HCT116 (cell line): ENCODE data around the gene ROR2. TPM values are rescaled to one million over a fixed set of nuclear protein-coding genes. Genes with fewer than 3 reads are reported as not detected.

Experiments
- ATAC-seq: fragments of 200-7000 bp; cut with Tn5 transposase; 2 replicates; pipeline ENCODE4 v1.9.1; 2020; ENCODE audit warnings: mild to moderate bottlenecking, moderate library complexity
- BruUV-seq: library from RNA; stranded (reverse); fragments of 400-500 nt; replicated peaks from 2 replicates; lab custom pipeline; 2021; lab: Mats Ljungman, UMichigan
- CTCF ChIA-PET: fragments of 300-600 bp; sonication (Branson Sonifier 250); formaldehyde crosslinking; loops from one replicate; lab custom pipeline; 2021; ENCODE audit warnings: antibody characterized with exemption; lab: Charles Lee
- POLR2A ChIA-PET: fragments of 300-600, 350-600 bp; sonication (Branson Sonifier 250); formaldehyde crosslinking; loops from one replicate; lab custom pipeline; 2021; ENCODE audit warnings: antibody characterized with exemption; lab: Charles Lee
- RAD21 ChIA-PET, 2 experiments: fragments of 300-600 bp; sonication (Branson Sonifier 250); formaldehyde crosslinking; loops; one replicate each; lab custom pipeline; 2023; ENCODE audit warnings: low total read pairs in 2 of 2; ENCODE audit not compliant: uncharacterized antibody in 2 of 2, unreplicated experiment in 2 of 2, low non-redundant PET in 1 of 2; lab: Charles Lee
- DNase-seq: peaks from one replicate; pipeline ENCODE4 v3.0.0-alpha.2; 2010; ENCODE audit warnings: low read depth, low spot score
- H2AFZ ChIP-seq: fragments of 200-600 bp; shearing (Covaris generic), sonication (generic); 2 replicates; pipeline ENCODE4 v1.6.1; 2017; ENCODE audit warnings: low read depth, mixed run types, mixed read lengths, antibody characterized with exemption, low read length; ENCODE audit not compliant: poor library complexity, severe bottlenecking
- H3K27ac ChIP-seq: 2 replicates; pipeline ENCODE4 v1.5.1; 2012; ENCODE audit warnings: low read depth, low read length
- H3K27me3 ChIP-seq: fragments of 200-600 bp; sonication (generic); 2 replicates; pipeline ENCODE4 v1.6.1; 2016; ENCODE audit warnings: mixed run types, low read length, mixed read lengths; ENCODE audit not compliant: insufficient read depth
- H3K36me3 ChIP-seq, 2 experiments: fragments of 200-500 bp in 1 of 2; fragments of 200-600 bp in 1 of 2; sonication (Bioruptor generic) in 1 of 2; sonication (generic) in 1 of 2; 2 replicates each; pipeline versions ENCODE4 v1.5.1 to v1.6.1; 2014 to 2016; ENCODE audit warnings: low read length in 2 of 2, inconsistent platforms in 1 of 2, mixed read lengths in 1 of 2, mixed run types in 1 of 2; ENCODE audit not compliant: insufficient read depth in 2 of 2, control insufficient read depth in 1 of 2
- H3K4me1 ChIP-seq, 2 experiments: fragments of 200-600 bp in 1 of 2; sonication (generic) in 1 of 2; 2 replicates each; pipeline versions ENCODE4 v1.5.1 to v1.6.1; 2012 to 2017; ENCODE audit warnings: low read length in 2 of 2, inconsistent platforms in 1 of 2, mild to moderate bottlenecking in 1 of 2, mixed read lengths in 1 of 2, mixed run types in 1 of 2, moderate library complexity in 1 of 2; ENCODE audit not compliant: insufficient read depth in 2 of 2, control insufficient read depth in 1 of 2
- H3K4me2 ChIP-seq: fragments of 200-600 bp; sonication (generic); 2 replicates; pipeline ENCODE4 v1.6.1; 2017; ENCODE audit warnings: mixed run types, low read length, mixed read lengths
- H3K4me3 ChIP-seq, 2 experiments: fragments of 200-600 bp in 1 of 2; sonication (generic) in 1 of 2; replicated peaks in 1 of 2; 2 replicates each; pipeline ENCODE4 v1.5.1; 2011 to 2016; ENCODE audit warnings: low read length in 2 of 2, control low read depth in 1 of 2, low read depth in 1 of 2, mild to moderate bottlenecking in 1 of 2, mixed read lengths in 1 of 2, mixed run types in 1 of 2
- H3K79me2 ChIP-seq: fragments of 200-600 bp; sonication (generic); 2 replicates; pipeline ENCODE4 v1.6.1; 2017; ENCODE audit warnings: mild to moderate bottlenecking, mixed run types, low read length, moderate library complexity, mixed read lengths; ENCODE audit not compliant: insufficient read depth
- H3K9ac ChIP-seq: fragments of 200-600 bp; sonication (generic); 2 replicates; pipeline ENCODE4 v1.6.1; 2016; ENCODE audit warnings: low read length, mixed read lengths
- H3K9me2 ChIP-seq: fragments of 200-600 bp; sonication (generic), shearing (Covaris generic); 2 replicates; pipeline ENCODE4 v1.6.1; 2017; ENCODE audit warnings: mixed run types, mild to moderate bottlenecking, moderate library complexity; ENCODE audit not compliant: insufficient read depth
- H3K9me3 ChIP-seq, 2 experiments: fragments of 200-500 bp in 1 of 2; fragments of 200-600 bp in 1 of 2; sonication (Bioruptor generic) in 1 of 2; sonication (generic) in 1 of 2; 2 replicates each; pipeline ENCODE4 v1.6.1; 2014 to 2017; ENCODE audit warnings: low read length in 2 of 2, mixed read lengths in 2 of 2, inconsistent platforms in 1 of 2, low read depth in 1 of 2, mild to moderate bottlenecking in 1 of 2, mixed run types in 1 of 2, moderate library complexity in 1 of 2; ENCODE audit not compliant: control insufficient read depth in 1 of 2, insufficient read depth in 1 of 2
- H4K20me1 ChIP-seq: fragments of 200-600 bp; sonication (generic), shearing (Covaris generic); 2 replicates; pipeline ENCODE4 v1.6.1; 2017; ENCODE audit warnings: mixed run types, mild to moderate bottlenecking, moderate library complexity; ENCODE audit not compliant: insufficient read depth
- CBX3 ChIP-seq: IDR thresholded peaks from 2 replicates; pipeline ENCODE4 v1.6.1; 2012; ENCODE audit warnings: low read depth
- CEBPB ChIP-seq: IDR thresholded peaks from 2 replicates; pipeline ENCODE4 v1.6.1; 2012; ENCODE audit warnings: low read depth
- EGR1 ChIP-seq: IDR thresholded peaks from 2 replicates; pipeline ENCODE4 v1.6.1; 2012; ENCODE audit warnings: low read depth
- EZH2 ChIP-seq: fragments of 200-600 bp; sonication (generic); IDR thresholded peaks from 2 replicates; pipeline ENCODE4 v1.6.1; 2017; ENCODE audit warnings: antibody characterized with exemption, mixed run types
- EZH2phosphoT487 ChIP-seq: fragments of 200-600 bp; IDR thresholded peaks from 2 replicates; pipeline ENCODE4 v1.6.1; 2018; ENCODE audit warnings: antibody characterized with exemption, borderline replicate concordance
- FOSL1 ChIP-seq: IDR thresholded peaks from 2 replicates; pipeline ENCODE4 v1.6.1; 2012; ENCODE audit warnings: low read depth
- POLR2A ChIP-seq: IDR thresholded peaks from 2 replicates; pipeline ENCODE4 v1.7.0; 2011; ENCODE audit warnings: borderline replicate concordance; ENCODE audit not compliant: insufficient read depth, insufficient read length; ENCODE audit errors: extremely low read depth
- RAD21 ChIP-seq: IDR thresholded peaks from 2 replicates; pipeline ENCODE4 v1.6.1; 2012; ENCODE audit warnings: low read depth, mild to moderate bottlenecking
- SP1 ChIP-seq: IDR thresholded peaks from 2 replicates; pipeline ENCODE4 v1.6.1; 2012; ENCODE audit warnings: low read depth
- SRF ChIP-seq: IDR thresholded peaks from 2 replicates; pipeline ENCODE4 v1.6.1; 2012; ENCODE audit warnings: low read depth
- TCF7L2 ChIP-seq: IDR thresholded peaks from 2 replicates; pipeline ENCODE4 v1.7.0; 2011; ENCODE audit warnings: borderline replicate concordance, inconsistent platforms; ENCODE audit not compliant: insufficient read depth, insufficient read length; ENCODE audit errors: extremely low read depth
- YY1 ChIP-seq: IDR thresholded peaks from 2 replicates; pipeline ENCODE4 v1.6.1; 2011; ENCODE audit warnings: low read length, low read depth, moderate library complexity, mild to moderate bottlenecking; ENCODE audit not compliant: insufficient replicate concordance; ENCODE audit errors: extremely low read depth
- ZFX ChIP-seq: fragments of 450-650 bp; IDR thresholded peaks from 2 replicates; pipeline ENCODE4 v1.6.1; 2017
- ZNF274 ChIP-seq: fragments of 200-500 bp; sonication (Bioruptor generic); IDR thresholded peaks from 2 replicates; pipeline ENCODE4 v1.6.1; 2014; ENCODE audit warnings: mild to moderate bottlenecking, low read depth, low read length, inconsistent platforms
- intact Hi-C: fragments of 100-400 bp; cut with micrococcal nuclease; formaldehyde crosslinking; loops from 2 replicates; pipeline ENCODE4 v1.10.0; 2022
- total RNA-seq: library from RNA; stranded (reverse); gene quantifications from one replicate; pipeline ENCODE4 v1.2.1, GENCODE V29; 2021; ENCODE audit not compliant: unreplicated experiment
- TF ChIP-seq, protein P1 (sequence below): IDR thresholded peaks from 2 replicates; pipeline ENCODE4 v1.6.1; 2012
- TF ChIP-seq, protein P2 (sequence below): IDR thresholded peaks from 2 replicates; pipeline ENCODE4 v1.6.1; 2011; ENCODE audit warnings: mild to moderate bottlenecking, low read length, moderate library complexity; ENCODE audit not compliant: insufficient replicate concordance; ENCODE audit errors: extremely low read depth
- TF ChIP-seq, protein P3 (sequence below): IDR thresholded peaks from 2 replicates; pipeline ENCODE4 v1.6.1; 2012; ENCODE audit warnings: low read depth

Gene ROR2
- total RNA-seq, 1 experiment from 2014 or later: 15.7 TPM

DNA sequence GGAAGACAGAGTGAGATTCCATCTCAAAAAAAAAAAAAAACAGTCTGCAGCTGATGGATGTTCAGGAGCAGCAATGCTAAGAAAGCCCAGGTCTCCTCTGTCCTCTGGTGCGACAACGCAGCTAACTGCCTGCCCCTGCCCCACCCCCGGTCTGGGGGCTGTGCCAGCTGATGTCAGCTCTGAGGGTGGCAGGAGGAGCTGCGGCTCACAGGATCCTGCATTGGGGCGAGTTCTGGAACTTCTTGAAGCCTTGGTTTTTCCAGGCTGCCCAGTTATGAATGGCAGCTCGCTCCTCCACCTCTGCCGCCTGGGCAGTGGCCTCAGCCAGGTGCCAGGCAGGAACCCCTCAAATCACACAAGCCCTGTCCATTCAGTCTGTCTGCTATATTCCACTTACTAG, 113.5 kb downstream of the ROR2 start:
- no peak for ATAC-seq
- no peaks in the 10 kb centered on the region for H3K9me2 ChIP-seq
- H3K9ac ChIP-seq: no peak overlapping the region
- ChIA-PET POLR2A (no interaction called here), RAD21 (no interaction called here), CTCF (no interaction called here)
- peaks cover 3% of the 10 kb centered on the region; the same call in 1 of the 2 replicates for H4K20me1 ChIP-seq
- no peaks in the 10 kb centered on the region for H3K9me3 ChIP-seq
- peaks cover 2% of the 10 kb centered on the region; the same call in 1 of the 2 replicates for H3K79me2 ChIP-seq
- H2AFZ ChIP-seq: no peak overlapping the region
- H3K4me2 ChIP-seq: no peak overlapping the region
- TF ChIP-seq ZFX (no peak), EZH2 (no peak)
- TF ChIP-seq, all 23 proteins: peak for 0
- intact Hi-C loops: no loop called here
- Histone ChIP-seq H3K27ac (no peak overlapping the region), H3K27me3 (no peaks in the 10 kb centered on the region), H3K36me3 (no peaks in the 10 kb centered on the region), H3K4me3 (no peak overlapping the region), H3K4me1 (peaks cover 18 to 19% of the 10 kb centered on the region in 2 experiments)
- DNase-seq: no peak
- BruUV-seq: no TSS peak

DNA sequence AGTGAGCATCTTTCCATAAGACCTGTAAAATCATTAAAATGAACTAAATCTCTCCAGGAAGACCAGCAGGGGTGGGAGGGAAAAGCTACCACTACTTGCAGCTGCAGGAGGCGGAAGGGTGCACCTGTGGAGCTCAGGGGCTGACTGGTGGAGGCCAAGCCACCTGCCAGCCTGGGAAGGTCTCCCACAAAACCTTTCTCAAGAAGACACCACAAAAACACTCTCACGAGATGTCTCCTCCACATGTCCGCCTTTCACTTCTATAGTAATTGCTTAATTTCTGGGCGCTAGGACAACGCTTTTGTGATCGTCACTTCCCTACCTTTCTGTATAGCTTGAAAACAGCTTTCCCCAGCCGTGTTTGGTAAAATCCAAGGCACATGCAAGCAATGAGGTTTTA, 114.4 kb downstream of the ROR2 start:
- H4K20me1 ChIP-seq: peaks cover 3% of the 10 kb centered on the region; the same call in 1 of the 2 replicates
- no peaks in the 10 kb centered on the region for H3K36me3 ChIP-seq
- H2AFZ ChIP-seq: no peak overlapping the region
- H3K9me3 ChIP-seq: no peaks in the 10 kb centered on the region
- BruUV-seq: no TSS peak
- intact Hi-C loops: no loop called here
- H3K27me3 ChIP-seq: no peaks in the 10 kb centered on the region
- H3K4me2 ChIP-seq: no peak overlapping the region
- ChIA-PET RAD21 (no interaction called here), POLR2A (no interaction called here), CTCF (no interaction called here)
- H3K9me2 ChIP-seq: no peaks in the 10 kb centered on the region
- no peak overlapping the region for H3K27ac ChIP-seq
- peaks cover 2% of the 10 kb centered on the region; the same call in 1 of the 2 replicates for H3K79me2 ChIP-seq
- H3K4me3 ChIP-seq: no peak overlapping the region
- DNase-seq (no peak), ATAC-seq (no peak)
- H3K9ac ChIP-seq: no peak overlapping the region
- H3K4me1 ChIP-seq: peaks cover 18 to 19% of the 10 kb centered on the region in 2 experiments
- TF ChIP-seq SRF: no peak
- TF ChIP-seq, protein P1, sequence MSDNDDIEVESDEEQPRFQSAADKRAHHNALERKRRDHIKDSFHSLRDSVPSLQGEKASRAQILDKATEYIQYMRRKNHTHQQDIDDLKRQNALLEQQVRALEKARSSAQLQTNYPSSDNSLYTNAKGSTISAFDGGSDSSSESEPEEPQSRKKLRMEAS: no peak
- TF ChIP-seq FOSL1: no peak
- TF ChIP-seq TCF7L2: no peak
- no peak for TF ChIP-seq POLR2A
- no peak for TF ChIP-seq YY1
- no peak for TF ChIP-seq SP1
- TF ChIP-seq, protein P2, sequence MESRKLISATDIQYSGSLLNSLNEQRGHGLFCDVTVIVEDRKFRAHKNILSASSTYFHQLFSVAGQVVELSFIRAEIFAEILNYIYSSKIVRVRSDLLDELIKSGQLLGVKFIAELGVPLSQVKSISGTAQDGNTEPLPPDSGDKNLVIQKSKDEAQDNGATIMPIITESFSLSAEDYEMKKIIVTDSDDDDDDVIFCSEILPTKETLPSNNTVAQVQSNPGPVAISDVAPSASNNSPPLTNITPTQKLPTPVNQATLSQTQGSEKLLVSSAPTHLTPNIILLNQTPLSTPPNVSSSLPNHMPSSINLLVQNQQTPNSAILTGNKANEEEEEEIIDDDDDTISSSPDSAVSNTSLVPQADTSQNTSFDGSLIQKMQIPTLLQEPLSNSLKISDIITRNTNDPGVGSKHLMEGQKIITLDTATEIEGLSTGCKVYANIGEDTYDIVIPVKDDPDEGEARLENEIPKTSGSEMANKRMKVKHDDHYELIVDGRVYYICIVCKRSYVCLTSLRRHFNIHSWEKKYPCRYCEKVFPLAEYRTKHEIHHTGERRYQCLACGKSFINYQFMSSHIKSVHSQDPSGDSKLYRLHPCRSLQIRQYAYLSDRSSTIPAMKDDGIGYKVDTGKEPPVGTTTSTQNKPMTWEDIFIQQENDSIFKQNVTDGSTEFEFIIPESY: no peak
- no peak for TF ChIP-seq EZH2phosphoT487
- no peak for TF ChIP-seq CEBPB
- no peak for TF ChIP-seq EGR1
- TF ChIP-seq RAD21: no peak
- no peak for TF ChIP-seq ZFX
- TF ChIP-seq, protein P3, sequence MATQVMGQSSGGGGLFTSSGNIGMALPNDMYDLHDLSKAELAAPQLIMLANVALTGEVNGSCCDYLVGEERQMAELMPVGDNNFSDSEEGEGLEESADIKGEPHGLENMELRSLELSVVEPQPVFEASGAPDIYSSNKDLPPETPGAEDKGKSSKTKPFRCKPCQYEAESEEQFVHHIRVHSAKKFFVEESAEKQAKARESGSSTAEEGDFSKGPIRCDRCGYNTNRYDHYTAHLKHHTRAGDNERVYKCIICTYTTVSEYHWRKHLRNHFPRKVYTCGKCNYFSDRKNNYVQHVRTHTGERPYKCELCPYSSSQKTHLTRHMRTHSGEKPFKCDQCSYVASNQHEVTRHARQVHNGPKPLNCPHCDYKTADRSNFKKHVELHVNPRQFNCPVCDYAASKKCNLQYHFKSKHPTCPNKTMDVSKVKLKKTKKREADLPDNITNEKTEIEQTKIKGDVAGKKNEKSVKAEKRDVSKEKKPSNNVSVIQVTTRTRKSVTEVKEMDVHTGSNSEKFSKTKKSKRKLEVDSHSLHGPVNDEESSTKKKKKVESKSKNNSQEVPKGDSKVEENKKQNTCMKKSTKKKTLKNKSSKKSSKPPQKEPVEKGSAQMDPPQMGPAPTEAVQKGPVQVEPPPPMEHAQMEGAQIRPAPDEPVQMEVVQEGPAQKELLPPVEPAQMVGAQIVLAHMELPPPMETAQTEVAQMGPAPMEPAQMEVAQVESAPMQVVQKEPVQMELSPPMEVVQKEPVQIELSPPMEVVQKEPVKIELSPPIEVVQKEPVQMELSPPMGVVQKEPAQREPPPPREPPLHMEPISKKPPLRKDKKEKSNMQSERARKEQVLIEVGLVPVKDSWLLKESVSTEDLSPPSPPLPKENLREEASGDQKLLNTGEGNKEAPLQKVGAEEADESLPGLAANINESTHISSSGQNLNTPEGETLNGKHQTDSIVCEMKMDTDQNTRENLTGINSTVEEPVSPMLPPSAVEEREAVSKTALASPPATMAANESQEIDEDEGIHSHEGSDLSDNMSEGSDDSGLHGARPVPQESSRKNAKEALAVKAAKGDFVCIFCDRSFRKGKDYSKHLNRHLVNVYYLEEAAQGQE: no peak
- no peak for TF ChIP-seq CBX3
- TF ChIP-seq ZNF274: no peak
